Uterus (tissue), 4 donors: ENCODE results near the gene HTR2B. TPM values are rescaled to one million over a fixed set of nuclear protein-coding genes. Genes with fewer than 3 reads are reported as not detected.

Source experiments
- DNase-seq, 2 donors: peaks; one replicate each; pipeline ENCODE4 v3.0.0-alpha.2; 2019 to 2020
- H3K27ac ChIP-seq, 2 donors: fragments of 200-600 bp; sonication (generic); 1 replicate in 1 of 2; 2 replicates in 1 of 2; pipeline ENCODE4 v1.5.1; 2016 to 2018
- H3K27me3 ChIP-seq, 2 donors: fragments of 200-600 bp; sonication (generic); one replicate each; pipeline ENCODE4 v1.5.1; 2018 to 2019; ENCODE audit warnings: control low read depth in 1 of 2
- H3K36me3 ChIP-seq, 2 donors: fragments of 200-600 bp; sonication (generic); one replicate each; pipeline ENCODE4 v1.5.1; 2019; ENCODE audit warnings: control low read depth in 1 of 2
- H3K4me1 ChIP-seq, 2 donors: fragments of 200-600 bp; sonication (generic); one replicate each; pipeline ENCODE4 v1.5.1; 2018 to 2019; ENCODE audit warnings: control low read depth in 1 of 2
- H3K4me3 ChIP-seq, 2 donors: fragments of 200-600 bp; sonication (generic); 1 replicate in 1 of 2; 2 replicates in 1 of 2; pipeline ENCODE4 v1.5.1; 2018 to 2019; ENCODE audit warnings: mild to moderate bottlenecking in 1 of 2
- H3K9me3 ChIP-seq, 2 donors: fragments of 200-600 bp; sonication (generic); one replicate each; pipeline ENCODE4 v1.5.1; 2019; ENCODE audit warnings: control low read depth in 1 of 2
- CTCF ChIP-seq, 4 experiments: fragments of 200-600 bp in 2 of 4; fragments of 450-650 bp in 2 of 4; sonication (generic) in 2 of 4; IDR thresholded peaks; one replicate each; pipeline ENCODE4 v1.5.1; 2016 to 2019; ENCODE audit warnings: antibody characterized with exemption in 4 of 4, mild to moderate bottlenecking in 2 of 4, moderate library complexity in 1 of 4
- POLR2A ChIP-seq, 2 donors: fragments of 450-650 bp; IDR thresholded peaks; one replicate each; pipeline ENCODE4 v1.6.1; 2016; ENCODE audit warnings: antibody characterized with exemption in 2 of 2, mild to moderate bottlenecking in 1 of 2, moderate library complexity in 1 of 2
- intact Hi-C: fragments of 100-400 bp; cut with DNase I; formaldehyde crosslinking; loops from one replicate; pipeline ENCODE4 v1.15.1; 2023; ENCODE audit warnings: low total_unique reads
- small RNA-seq: library from RNA; depleted of rRNA; stranded (forward); fragments of <200 nt; gene quantifications from one replicate; pipeline ENCODE3, GENCODE V24; 2016
- total RNA-seq, 4 donors: library from RNA; depleted of rRNA in 3 of 4; stranded (reverse); fragments of >200 nt in 3 of 4; gene quantifications; one replicate each; pipeline versions ENCODE4 v1.1.0 to v1.2.4, GENCODE V29; 2014 to 2023
- donor health status: DM: yes; HTN: yes; CAD: no.

The HTR2B gene
- total RNA-seq, 4 donors from 2014 or later, result 2.9 to 8.6 (median 4.0) TPM

GRCh38 chr2:231062776-231063175, 62.1 kb downstream of the HTR2B start:
- TF ChIP-seq POLR2A (IDR thresholded peaks at IDR 0.05) (no peak), CTCF (IDR thresholded peaks at IDR 0.05) (no peak)
- no peaks in the 10 kb centered on the region for H3K27me3 ChIP-seq
- intact Hi-C loops, result no loop called here
- no peaks in the 10 kb centered on the region for H3K9me3 ChIP-seq
- peaks cover 0 to 5% of the 10 kb centered on the region in 2 donors for H3K4me1 ChIP-seq
- no peak overlapping the region for H3K4me3 ChIP-seq
- H3K27ac ChIP-seq, result no peak overlapping the region
- no peak for DNase-seq
- no peaks in the 10 kb centered on the region for H3K36me3 ChIP-seq

GRCh38 chr2:231059756-231060155, 65.1 kb downstream of the HTR2B start:
- Histone ChIP-seq H3K9me3 (no peaks in the 10 kb centered on the region), H3K4me3 (no peak overlapping the region), H3K27ac (no peak overlapping the region), H3K36me3 (no peaks in the 10 kb centered on the region), H3K27me3 (no peaks in the 10 kb centered on the region), H3K4me1 (peaks cover 0 to 5% of the 10 kb centered on the region in 2 donors)
- DNase-seq, result no peak
- intact Hi-C loops, result no loop called here
- no peak for TF ChIP-seq POLR2A (IDR thresholded peaks at IDR 0.05)
- no peak for TF ChIP-seq CTCF (IDR thresholded peaks at IDR 0.05)

- intact Hi-C loops, result no loop called here
- no peak for DNase-seq
Observed at GRCh38 chr2:231058761-231059550, 65.9 kb downstream of the HTR2B start.

More at GRCh38 chr2:231058761-231059550, 65.9 kb downstream of the HTR2B start:
- H3K36me3 ChIP-seq, result no peaks in the 10 kb centered on the region
- H3K4me1 ChIP-seq, result peaks cover 0 to 5% of the 10 kb centered on the region in 2 donors
- no peaks in the 10 kb centered on the region for H3K9me3 ChIP-seq
- H3K4me3 ChIP-seq, result no peak overlapping the region
- no peak overlapping the region for H3K27ac ChIP-seq
- no peak for TF ChIP-seq CTCF (IDR thresholded peaks at IDR 0.05)
- no peak for TF ChIP-seq POLR2A (IDR thresholded peaks at IDR 0.05)
- H3K27me3 ChIP-seq, result no peaks in the 10 kb centered on the region

Small RNAs within 50 kb of the gene (small RNA-seq; reads per million reads assigned to genes)
- gene RNU1-93P, result not detected

Other genes starting within 250 kb of the HTR2B start
- not detected for gene GPR55, start 199.8 kb downstream of the HTR2B start, total RNA-seq
- not detected for gene SPATA3, start 128.9 kb downstream of the HTR2B start, total RNA-seq
- under 1 TPM in 1 of 4 donors, not detected in 3; 0.55 TPM for gene C2orf72, start 87.5 kb downstream of the HTR2B start, total RNA-seq
- 10 to 100 TPM; 54.4 to 96.6 (median 68.6) TPM for gene PSMD1, start 68.2 kb downstream of the HTR2B start, total RNA-seq
- 10 to 100 TPM; 16.8 to 47.6 (median 39.3) TPM for gene ARMC9, start 73.6 kb upstream of the HTR2B start, total RNA-seq